Trophoblast cell (in vitro differentiated cells and primary cell): ENCODE results near the gene POC1A.

Experiments used
- DNase-seq, 2 donors: peaks; one replicate each; pipeline ENCODE4 v3.0.0-alpha.2; 2016
- H2AFZ ChIP-seq: 2 replicates; pipeline ENCODE4 v1.6.1; 2013; ENCODE audit warnings: low read length, moderate library complexity, mild to moderate bottlenecking; ENCODE audit not compliant: insufficient read depth, poor library complexity
- H2AK5ac ChIP-seq: 2 replicates; pipeline ENCODE4 v1.6.1; 2013; ENCODE audit warnings: mild to moderate bottlenecking, low read length
- H2BK120ac ChIP-seq: 2 replicates; pipeline ENCODE4 v1.6.1; 2013; ENCODE audit warnings: low read length, mild to moderate bottlenecking, moderate library complexity; ENCODE audit not compliant: insufficient read depth, poor library complexity
- H2BK12ac ChIP-seq: 2 replicates; pipeline ENCODE4 v1.6.1; 2013; ENCODE audit warnings: mild to moderate bottlenecking, low read length, moderate library complexity
- H2BK5ac ChIP-seq: 2 replicates; pipeline ENCODE4 v1.6.1; 2013; ENCODE audit warnings: low read length, low read depth, moderate library complexity, mild to moderate bottlenecking; ENCODE audit not compliant: poor library complexity
- H3K14ac ChIP-seq: 2 replicates; pipeline ENCODE4 v1.6.1; 2013; ENCODE audit warnings: mild to moderate bottlenecking, low read length
- H3K18ac ChIP-seq: 2 replicates; pipeline ENCODE4 v1.6.1; 2013; ENCODE audit warnings: mild to moderate bottlenecking, low read length
- H3K23ac ChIP-seq: 2 replicates; pipeline ENCODE4 v1.6.1; 2013; ENCODE audit warnings: low read length
- H3K27ac ChIP-seq: 2 replicates; pipeline ENCODE4 v1.5.1; 2013; ENCODE audit warnings: low read depth, mild to moderate bottlenecking, inconsistent platforms, low read length, moderate library complexity
- H3K27me3 ChIP-seq: 2 replicates; pipeline ENCODE4 v1.6.1; 2013; ENCODE audit warnings: inconsistent platforms, mild to moderate bottlenecking, low read length, moderate library complexity; ENCODE audit not compliant: insufficient read depth
- H3K36me3 ChIP-seq, 2 experiments: 1 replicate in 1 of 2; 2 replicates in 1 of 2; pipeline ENCODE4 v1.6.1; 2013; ENCODE audit warnings: low read length in 2 of 2, mild to moderate bottlenecking in 2 of 2, moderate library complexity in 1 of 2; ENCODE audit not compliant: insufficient read depth in 2 of 2, control insufficient read depth in 1 of 2
- H3K4ac ChIP-seq: 2 replicates; pipeline ENCODE4 v1.6.1; 2013; ENCODE audit warnings: low read depth, mild to moderate bottlenecking, low read length, moderate library complexity
- H3K4me1 ChIP-seq, 2 experiments: 1 replicate in 1 of 2; 2 replicates in 1 of 2; pipeline ENCODE4 v1.6.1; 2013; ENCODE audit warnings: low read length in 2 of 2, mild to moderate bottlenecking in 2 of 2, moderate library complexity in 1 of 2; ENCODE audit not compliant: insufficient read depth in 2 of 2, control insufficient read depth in 1 of 2
- H3K4me2 ChIP-seq: 2 replicates; pipeline ENCODE4 v1.6.1; 2013; ENCODE audit warnings: inconsistent platforms, mild to moderate bottlenecking, low read length, moderate library complexity
- H3K4me3 ChIP-seq: 2 replicates; pipeline ENCODE4 v1.5.1; 2013; ENCODE audit warnings: mild to moderate bottlenecking, low read depth, low read length, inconsistent platforms
- H3K79me1 ChIP-seq: one replicate; pipeline ENCODE4 v1.6.1; 2013; ENCODE audit warnings: low read length
- H3K79me2 ChIP-seq: 2 replicates; pipeline ENCODE4 v1.6.1; 2013; ENCODE audit warnings: low read length, mild to moderate bottlenecking; ENCODE audit not compliant: control insufficient read depth, insufficient read depth, poor library complexity
- H3K9ac ChIP-seq: 2 replicates; pipeline ENCODE4 v1.6.1; 2013; ENCODE audit warnings: mild to moderate bottlenecking, low read length
- H3K9me3 ChIP-seq: 2 replicates; pipeline ENCODE4 v1.6.1; 2013; ENCODE audit warnings: low read depth, mild to moderate bottlenecking, control low read depth, inconsistent platforms, low read length; ENCODE audit not compliant: insufficient read depth
- H4K12ac ChIP-seq: 2 replicates; pipeline ENCODE4 v1.6.1; 2013; ENCODE audit warnings: low read depth, mild to moderate bottlenecking, low read length, moderate library complexity
- H4K8ac ChIP-seq: 2 replicates; pipeline ENCODE4 v1.6.1; 2013; ENCODE audit warnings: low read depth, mild to moderate bottlenecking, low read length, moderate library complexity
- H4K91ac ChIP-seq: one replicate; pipeline ENCODE4 v1.6.1; 2013; ENCODE audit warnings: low read depth, mild to moderate bottlenecking, low read length, moderate library complexity
- WGBS: extraction: QIAGEN DNeasy Blood & Tissue Kit; methylation state at CpG from one replicate; pipeline ENCODE4 v1.1.7; 2013; ENCODE audit warnings: missing lambda C conversion rate; ENCODE audit not compliant: insufficient read length, insufficient coverage; ENCODE audit errors: extremely low coverage; 5-methylcytosine and 5-hydroxymethylcytosine counted together

The POC1A gene

DNA sequence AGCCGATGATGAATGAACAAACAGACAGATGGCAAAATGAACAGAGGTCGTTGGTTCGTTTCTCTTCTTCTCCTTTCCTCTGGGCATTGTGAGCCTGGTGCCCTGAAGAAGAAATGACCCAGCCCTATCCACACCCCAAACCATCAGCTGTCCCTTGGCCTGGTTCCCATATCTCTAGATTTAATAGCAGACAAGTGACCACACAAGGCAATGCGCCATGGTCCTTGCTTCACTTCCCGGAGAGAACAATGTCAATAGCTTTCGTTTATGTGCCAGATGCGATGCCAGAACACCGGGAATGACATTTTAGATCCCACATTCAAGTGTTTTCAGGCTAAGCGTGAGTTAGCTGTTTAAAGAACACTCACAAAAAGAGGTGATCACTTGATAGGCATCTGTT is 17.7 kb downstream of the POC1A start:
- Histone ChIP-seq H3K4me2 (no peak overlapping the region), H2BK12ac (no peak overlapping the region), H3K27ac (no peak overlapping the region), H2AK5ac (no peak overlapping the region), H3K4me1 (no peaks in the 10 kb centered on the region), H3K79me2 (no peaks in the 10 kb centered on the region), H2AFZ (no peak overlapping the region), H2BK5ac (no peak overlapping the region), H2BK120ac (no peak overlapping the region), H4K12ac (no peak overlapping the region), H3K18ac (no peak overlapping the region), H3K36me3 (peaks cover 22 to 43% of the 10 kb centered on the region in 2 experiments), H4K8ac (no peak overlapping the region), H3K79me1 (no peaks in the 10 kb centered on the region), H3K14ac (no peak overlapping the region), H3K23ac (no peak overlapping the region), H3K4me3 (no peak overlapping the region), H4K91ac (no peak overlapping the region), H3K9ac (no peak overlapping the region), H3K27me3 (no peaks in the 10 kb centered on the region), H3K4ac (no peak overlapping the region), H3K9me3 (peaks cover 1% of the 10 kb centered on the region)
- DNase-seq: no peak
- WGBS: no CpG with 5 or more reads among the region's 9 CpGs

DNA sequence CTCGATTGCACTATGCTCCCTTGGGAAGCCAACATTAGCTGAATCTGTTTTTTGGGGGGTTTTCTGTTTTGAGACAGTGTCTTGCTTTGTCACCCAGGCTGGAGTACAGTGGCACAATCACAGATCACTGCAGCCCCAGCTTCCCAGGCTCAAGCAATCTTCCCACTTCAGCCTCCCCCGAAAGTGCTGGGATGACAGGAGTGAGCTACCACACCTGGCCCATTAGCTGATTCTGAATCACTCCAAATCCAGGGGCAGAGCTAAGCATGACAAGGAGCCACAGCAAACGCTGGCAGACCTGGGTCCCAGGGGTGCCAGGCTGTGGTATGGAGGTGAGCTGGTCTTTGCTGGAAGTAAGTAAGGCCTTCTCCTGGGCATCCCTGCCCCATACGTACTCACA is 18.9 kb downstream of the POC1A start:
- no peaks in the 10 kb centered on the region for H3K79me1 ChIP-seq
- no peak overlapping the region for H2BK120ac ChIP-seq
- H3K79me2 ChIP-seq: no peaks in the 10 kb centered on the region
- H4K8ac ChIP-seq: no peak overlapping the region
- no peak overlapping the region for H3K4me3 ChIP-seq
- no peak overlapping the region for H2AFZ ChIP-seq
- H3K9me3 ChIP-seq: peaks cover 1% of the 10 kb centered on the region
- H3K27me3 ChIP-seq: no peaks in the 10 kb centered on the region
- H3K4me1 ChIP-seq: no peaks in the 10 kb centered on the region
- H2BK5ac ChIP-seq: no peak overlapping the region
- DNase-seq: no peak
- no peak overlapping the region for H2AK5ac ChIP-seq
- no peak overlapping the region for H3K18ac ChIP-seq
- peaks cover 19 to 33% of the 10 kb centered on the region in 2 experiments for H3K36me3 ChIP-seq
- no peak overlapping the region for H3K27ac ChIP-seq
- no CpG with 5 or more reads among the region's 4 CpGs for WGBS
- no peak overlapping the region for H3K14ac ChIP-seq
- H3K9ac ChIP-seq: no peak overlapping the region
- no peak overlapping the region for H4K12ac ChIP-seq
- H3K23ac ChIP-seq: no peak overlapping the region
- H3K4me2 ChIP-seq: no peak overlapping the region
- H3K4ac ChIP-seq: no peak overlapping the region
- H4K91ac ChIP-seq: no peak overlapping the region
- no peak overlapping the region for H2BK12ac ChIP-seq

DNA sequence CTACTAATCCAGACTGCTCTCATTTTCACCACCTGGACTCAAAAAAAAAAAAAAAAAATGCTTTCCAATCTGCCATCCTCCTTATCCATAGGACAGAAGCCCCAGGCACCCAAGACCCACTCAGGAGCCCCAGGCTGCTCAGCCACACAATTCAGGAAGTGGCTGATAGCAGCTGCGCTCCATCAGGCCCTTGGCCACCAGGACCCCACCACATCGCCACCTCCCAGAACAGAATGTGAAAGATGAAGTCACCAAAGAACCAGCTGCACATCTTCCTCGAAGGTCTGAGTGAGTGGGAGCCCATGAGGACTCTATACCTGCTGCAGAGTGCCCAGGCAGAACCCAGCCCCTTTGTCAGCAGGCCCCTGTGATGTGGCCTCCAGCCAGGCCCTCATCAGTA is 19.5 kb downstream of the POC1A start:
- no peak for DNase-seq
- H3K14ac ChIP-seq: no peak overlapping the region
- no peak overlapping the region for H3K27ac ChIP-seq
- no peaks in the 10 kb centered on the region for H3K27me3 ChIP-seq
- H2BK12ac ChIP-seq: no peak overlapping the region
- no peak overlapping the region for H3K4me3 ChIP-seq
- no peak overlapping the region for H2BK120ac ChIP-seq
- peaks cover 22 to 33% of the 10 kb centered on the region in 2 experiments for H3K36me3 ChIP-seq
- H4K8ac ChIP-seq: no peak overlapping the region
- H3K23ac ChIP-seq: no peak overlapping the region
- no peak overlapping the region for H2AK5ac ChIP-seq
- no peak overlapping the region for H2AFZ ChIP-seq
- H3K4ac ChIP-seq: no peak overlapping the region
- H3K4me2 ChIP-seq: no peak overlapping the region
- H3K79me1 ChIP-seq: no peaks in the 10 kb centered on the region
- H3K79me2 ChIP-seq: no peaks in the 10 kb centered on the region
- no peak overlapping the region for H2BK5ac ChIP-seq
- H3K9ac ChIP-seq: no peak overlapping the region
- no peak overlapping the region for H4K91ac ChIP-seq
- no peaks in the 10 kb centered on the region for H3K4me1 ChIP-seq
- WGBS: no CpG with 5 or more reads among the region's 3 CpGs
- H4K12ac ChIP-seq: no peak overlapping the region
- no peak overlapping the region for H3K18ac ChIP-seq
- peaks cover 1% of the 10 kb centered on the region for H3K9me3 ChIP-seq

DNA sequence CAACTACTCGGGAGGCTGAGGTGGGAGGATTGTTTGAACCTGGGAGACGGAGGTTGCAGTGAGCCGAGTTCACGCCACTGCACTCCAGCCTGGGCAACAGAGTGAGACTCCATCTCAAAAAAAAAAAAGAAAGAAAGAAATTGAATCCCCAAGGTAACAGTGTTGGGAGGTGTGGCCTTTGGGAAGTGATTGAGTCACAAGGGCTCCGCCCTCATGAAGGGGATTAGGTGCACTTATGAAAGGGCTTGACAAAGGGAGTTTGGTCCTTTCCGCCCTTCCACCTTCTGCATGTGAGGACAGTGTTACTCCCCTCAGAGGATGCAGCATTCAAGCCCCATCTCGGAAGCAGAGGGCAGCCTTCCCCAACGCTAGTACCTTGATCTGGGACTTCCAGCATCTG is 21.3 kb downstream of the POC1A start:
- H3K4me3 ChIP-seq: no peak overlapping the region
- no peak overlapping the region for H2BK12ac ChIP-seq
- H2AK5ac ChIP-seq: no peak overlapping the region
- H3K23ac ChIP-seq: no peak overlapping the region
- no peak overlapping the region for H2AFZ ChIP-seq
- H3K79me2 ChIP-seq: no peaks in the 10 kb centered on the region
- no peak overlapping the region for H4K8ac ChIP-seq
- no peak overlapping the region for H3K9ac ChIP-seq
- no peaks in the 10 kb centered on the region for H3K27me3 ChIP-seq
- H3K9me3 ChIP-seq: peaks cover 1% of the 10 kb centered on the region
- H4K12ac ChIP-seq: no peak overlapping the region
- H2BK5ac ChIP-seq: no peak overlapping the region
- no peak overlapping the region for H3K4me2 ChIP-seq
- no peak overlapping the region for H3K14ac ChIP-seq
- peaks cover 4% of the 10 kb centered on the region in 2 experiments for H3K4me1 ChIP-seq
- H3K36me3 ChIP-seq: peaks cover 18 to 24% of the 10 kb centered on the region in 2 experiments
- no peak overlapping the region for H4K91ac ChIP-seq
- H3K18ac ChIP-seq: no peak overlapping the region
- no CpG with 5 or more reads among the region's 8 CpGs for WGBS
- no peak overlapping the region for H2BK120ac ChIP-seq
- DNase-seq: no peak
- H3K4ac ChIP-seq: no peak overlapping the region
- H3K27ac ChIP-seq: no peak overlapping the region
- peaks cover 2% of the 10 kb centered on the region for H3K79me1 ChIP-seq
